BLaER1 treated with 17β-estradiol and CSF1 and Interleukin-3, amounts not matched to agents 10 nM and 100 nM (cell line): ENCODE results near the gene CD99.
"Not testable (repeated sequence)": the region's sequence is repeated elsewhere in the genome, so short reads cannot be mapped to it uniquely, and the experiment has no call there.

Experiments
- H3K27ac ChIP-seq, 11 experiments: shearing (Covaris generic); formaldehyde crosslinking; 2 replicates each; pipeline ENCODE4 v1.8.1; 2022
- H3K27me3 ChIP-seq, 11 experiments: shearing (Covaris generic); formaldehyde crosslinking; 2 replicates each; pipeline ENCODE4 v1.8.1; 2022
- H3K36me3 ChIP-seq, 11 experiments: shearing (Covaris generic); formaldehyde crosslinking; 2 replicates each; pipeline ENCODE4 v1.8.1; 2022
- H3K4me1 ChIP-seq, 10 experiments: shearing (Covaris generic); formaldehyde crosslinking; 2 replicates each; pipeline ENCODE4 v1.8.1; 2022
- H3K4me2 ChIP-seq, 11 experiments: shearing (Covaris generic); formaldehyde crosslinking; 2 replicates each; pipeline ENCODE4 v1.8.1; 2022
- H3K4me3 ChIP-seq, 10 experiments: shearing (Covaris generic); formaldehyde crosslinking; 2 replicates each; pipeline ENCODE4 v1.8.1; 2022
- H3K9ac ChIP-seq, 11 experiments: shearing (Covaris generic); formaldehyde crosslinking; 2 replicates each; pipeline ENCODE4 v1.8.1; 2022
- H3K9me3 ChIP-seq, 11 experiments: shearing (Covaris generic); formaldehyde crosslinking; replicated peaks in 1 of 11; 2 replicates each; pipeline ENCODE4 v1.8.1; 2022
- H4K20me1 ChIP-seq, 11 experiments: shearing (Covaris generic); formaldehyde crosslinking; 2 replicates each; pipeline ENCODE4 v1.8.1; 2022
- Cebpa-rat ChIP-seq, 11 experiments: shearing (Covaris generic); IDR thresholded peaks; 2 replicates each; pipeline ENCODE4 v1.8.1; 2022

Gene CD99

GRCh38 chrX:2715066-2715600 lies 24.0 kb downstream of the CD99 start:
- peaks cover 0 to 80% (median 0%) of the 10 kb centered on the region in 11 experiments; a peak in 10 of 22 replicates for H4K20me1 ChIP-seq
- H3K36me3 ChIP-seq, result peaks cover 39 to 79% (median 72%) of the 10 kb centered on the region in 11 experiments
- H3K27me3 ChIP-seq, result no peaks in the 10 kb centered on the region
- peak overlapping the region in 10 of 11 experiments; percentile 2 to 80 (median 64); a peak in 16 of 22 replicates for H3K27ac ChIP-seq
- H3K9me3 ChIP-seq, result peaks cover 0 to 13% (median 0%) of the 10 kb centered on the region in 11 experiments; a peak in 5 of 22 replicates
- TF ChIP-seq Cebpa-rat (IDR thresholded peaks at IDR 0.05), result no peak
- peak overlapping the region; percentile 66 to 96 (median 84) for H3K4me2 ChIP-seq
- peak overlapping the region in 4 of 10 experiments; percentile 1 to 17 (median 12); a peak in 2 of 20 replicates for H3K4me3 ChIP-seq
- peaks cover 68 to 99% (median 88%) of the 10 kb centered on the region in 10 experiments for H3K4me1 ChIP-seq
- H3K9ac ChIP-seq, result peak overlapping the region in 8 of 11 experiments; percentile 4 to 66 (median 48); a peak in 13 of 22 replicates

GRCh38 chrX:2717312-2717711 lies 26.2 kb downstream of the CD99 start:
- H3K4me1 ChIP-seq, result peaks cover 51 to 86% (median 68%) of the 10 kb centered on the region in 10 experiments
- H4K20me1 ChIP-seq, result peaks cover 0 to 58% (median 0%) of the 10 kb centered on the region in 11 experiments; a peak in 8 of 22 replicates
- H3K27me3 ChIP-seq, result no peaks in the 10 kb centered on the region
- peak overlapping the region in 8 of 11 experiments; percentile 47 to 80 (median 67); a peak in 16 of 22 replicates for H3K27ac ChIP-seq
- H3K36me3 ChIP-seq, result peaks cover 54 to 91% (median 84%) of the 10 kb centered on the region in 11 experiments
- H3K9me3 ChIP-seq, result peaks cover 0 to 13% (median 0%) of the 10 kb centered on the region in 11 experiments; a peak in 5 of 22 replicates
- peak overlapping the region; percentile 54 to 96 (median 84); a peak in 21 of 22 replicates for H3K4me2 ChIP-seq
- H3K4me3 ChIP-seq, result 0 out of 20 replicates have a peak overlapping the region, but pooled peaks of 1 of the 10 experiments have one; percentile 21
- H3K9ac ChIP-seq, result peak overlapping the region in 8 of 11 experiments; percentile 10 to 66 (median 41); a peak in 11 of 22 replicates
- TF ChIP-seq Cebpa-rat (IDR thresholded peaks at IDR 0.05), result 0 out of 22 replicates have a peak, but pooled peaks of 2 of the 11 experiments have one; percentile 18 to 21

- Histone ChIP-seq H3K4me1 (peaks cover 38 to 86% (median 67%) of the 10 kb centered on the region in 10 experiments), H3K4me2 (peak overlapping the region in 5 of 11 experiments; percentile 75 to 92 (median 90); a peak in 7 of 22 replicates), H3K9me3 (peaks cover 0 to 20% (median 0%) of the 10 kb centered on the region in 11 experiments; a peak in 7 of 22 replicates), H3K27ac (peak overlapping the region in 4 of 11 experiments; percentile 4 to 80 (median 57); a peak in 5 of 22 replicates), H4K20me1 (peaks cover 0 to 43% (median 0%) of the 10 kb centered on the region in 11 experiments; a peak in 7 of 22 replicates), H3K36me3 (peaks cover 60 to 94% (median 87%) of the 10 kb centered on the region in 11 experiments), H3K9ac (no peak overlapping the region), H3K27me3 (no peaks in the 10 kb centered on the region), H3K4me3 (no peak overlapping the region)
- no peak for TF ChIP-seq Cebpa-rat (IDR thresholded peaks at IDR 0.05)
Measured at GRCh38 chrX:2718821-2719220, 27.7 kb downstream of the CD99 start.

GRCh38 chrX:2719774-2720447 lies 28.8 kb downstream of the CD99 start:
- peaks cover 33 to 80% (median 68%) of the 10 kb centered on the region in 10 experiments for H3K4me1 ChIP-seq
- no peak overlapping the region for H3K4me3 ChIP-seq
- H3K27ac ChIP-seq, result no peak overlapping the region
- peak overlapping the region in 3 of 11 experiments; percentile 3 to 27 (median 19); a peak in 3 of 22 replicates for H3K4me2 ChIP-seq
- H3K9me3 ChIP-seq, result peaks cover 0 to 20% (median 0%) of the 10 kb centered on the region in 11 experiments; a peak in 7 of 22 replicates
- H3K27me3 ChIP-seq, result no peaks in the 10 kb centered on the region
- peaks cover 0 to 32% (median 0%) of the 10 kb centered on the region in 11 experiments; a peak in 6 of 22 replicates for H4K20me1 ChIP-seq
- H3K9ac ChIP-seq, result no peak overlapping the region
- no peak for TF ChIP-seq Cebpa-rat (IDR thresholded peaks at IDR 0.05)
- H3K36me3 ChIP-seq, result peaks cover 71 to 100% (median 96%) of the 10 kb centered on the region in 11 experiments

DNA sequence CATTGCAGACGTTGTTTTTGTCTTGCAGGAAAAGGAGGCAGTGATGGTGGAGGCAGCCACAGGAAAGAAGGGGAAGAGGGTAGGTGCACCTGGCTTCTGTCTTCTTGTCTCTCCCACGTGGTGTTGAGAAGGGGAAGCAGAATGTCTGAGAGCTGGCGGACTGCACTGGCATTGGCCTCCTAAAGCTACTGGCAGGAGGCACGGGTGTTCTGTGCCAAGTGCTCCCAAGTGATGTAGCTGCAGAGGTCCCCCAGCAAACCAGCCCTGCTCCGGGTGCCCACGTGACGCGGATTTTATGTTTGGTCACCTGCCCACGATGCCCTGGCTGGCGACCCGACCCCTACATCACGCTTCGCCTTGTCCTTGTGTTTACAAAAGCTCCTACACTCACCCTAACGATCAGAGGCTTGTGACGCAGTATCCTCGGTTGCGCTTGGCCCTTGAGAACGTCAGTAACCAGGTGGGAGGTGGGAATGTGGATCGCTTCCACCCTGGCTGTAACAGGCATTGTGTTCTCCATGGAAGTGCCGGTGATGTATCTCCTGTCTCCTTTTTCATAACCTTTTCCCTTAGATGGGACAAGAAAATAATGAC lies 32.3 kb downstream of the CD99 start:
- H3K36me3 ChIP-seq, result peaks cover 76 to 96% (median 81%) of the 10 kb centered on the region in 11 experiments
- no peak overlapping the region for H3K9ac ChIP-seq
- H3K4me2 ChIP-seq, result peak overlapping the region in 6 of 11 experiments; percentile 10 to 49 (median 18); a peak in 7 of 22 replicates
- no peaks in the 10 kb centered on the region for H3K27me3 ChIP-seq
- H3K27ac ChIP-seq, result peak overlapping the region in 2 of 11 experiments; percentile 2 to 27; a peak in 2 of 22 replicates
- no peak for TF ChIP-seq Cebpa-rat (IDR thresholded peaks at IDR 0.05)
- H3K9me3 ChIP-seq, result peaks cover 0 to 23% (median 2%) of the 10 kb centered on the region in 11 experiments; a peak in 9 of 22 replicates
- peaks cover 0 to 25% (median 0%) of the 10 kb centered on the region in 11 experiments; a peak in 3 of 22 replicates for H4K20me1 ChIP-seq
- H3K4me1 ChIP-seq, result peaks cover 36 to 79% (median 67%) of the 10 kb centered on the region in 10 experiments
- no peak overlapping the region for H3K4me3 ChIP-seq

DNA sequence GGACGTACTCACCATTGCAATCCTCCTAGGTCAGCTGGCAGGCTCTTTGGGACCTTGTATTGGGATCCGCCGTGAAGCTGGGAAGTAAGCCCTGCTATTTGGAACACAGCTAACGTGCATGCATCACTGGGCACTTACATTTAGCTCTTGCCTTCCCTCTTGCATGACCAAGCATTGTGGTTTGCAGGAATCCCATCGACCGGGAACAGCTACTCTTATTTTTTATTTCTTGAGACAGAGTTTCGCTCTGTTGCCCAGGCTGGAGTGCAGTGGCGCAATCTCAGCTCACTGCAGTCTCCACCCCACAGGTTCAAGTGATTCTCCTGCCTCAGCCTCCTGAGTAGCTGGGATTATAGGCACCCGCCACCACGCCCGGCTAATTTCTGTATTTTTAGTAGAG lies 36.2 kb downstream of the CD99 start:
- H3K27ac ChIP-seq, result peak overlapping the region in 10 of 11 experiments; percentile 55 to 88 (median 83); a peak in 21 of 22 replicates
- peak in 10 of 11 experiments; percentile 21 to 95 (median 90); a peak in 19 of 22 replicates for TF ChIP-seq Cebpa-rat (IDR thresholded peaks at IDR 0.05)
- peak overlapping the region; percentile 52 to 78 (median 73); a peak in 21 of 22 replicates for H3K9ac ChIP-seq
- peaks cover 0 to 15% (median 3%) of the 10 kb centered on the region in 11 experiments; a peak in 7 of 22 replicates for H3K9me3 ChIP-seq
- H3K4me2 ChIP-seq, result peak overlapping the region; percentile 80 to 96 (median 87)
- H3K4me3 ChIP-seq, result peak overlapping the region; percentile 28 to 60 (median 50); a peak in 17 of 20 replicates
- H3K36me3 ChIP-seq, result peaks cover 69 to 96% (median 79%) of the 10 kb centered on the region in 11 experiments
- H4K20me1 ChIP-seq, result peaks cover 0 to 29% (median 0%) of the 10 kb centered on the region in 11 experiments; a peak in 7 of 22 replicates
- not testable (repeated sequence) for H3K27me3 ChIP-seq
- H3K4me1 ChIP-seq, result peaks cover 46 to 86% (median 71%) of the 10 kb centered on the region in 10 experiments

DNA sequence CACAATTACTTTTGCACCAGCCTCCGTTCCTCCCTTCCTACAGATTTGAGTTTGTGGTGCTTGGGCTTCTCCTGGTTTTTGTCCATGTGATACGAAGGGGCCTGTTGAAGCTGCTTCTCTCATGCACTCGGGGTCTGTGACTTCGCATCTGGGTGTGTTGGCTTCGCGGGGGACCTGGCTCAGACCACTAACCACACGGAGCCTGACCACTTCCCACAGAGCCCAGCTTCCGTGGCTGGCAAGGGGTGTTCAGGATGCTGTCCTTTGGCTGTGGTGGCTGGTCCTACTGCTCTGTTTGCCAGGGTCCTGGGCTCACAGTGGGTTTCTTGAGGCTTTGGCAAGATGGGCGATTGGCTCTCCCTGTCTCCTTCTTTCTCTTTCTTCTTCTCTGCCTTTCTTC lies 41.0 kb downstream of the CD99 start:
- Histone ChIP-seq H3K9me3 (peaks cover 0 to 32% (median 13%) of the 10 kb centered on the region in 11 experiments; a peak in 14 of 22 replicates), H3K4me2 (peak overlapping the region in 10 of 11 experiments; percentile 38 to 87 (median 62); a peak in 19 of 22 replicates), H3K9ac (peak overlapping the region in 4 of 11 experiments; percentile 10 to 46 (median 20); a peak in 2 of 22 replicates), H3K4me1 (peaks cover 10 to 53% (median 37%) of the 10 kb centered on the region in 10 experiments), H3K27ac (peak overlapping the region in 6 of 11 experiments; percentile 35 to 56 (median 52); a peak in 11 of 22 replicates), H3K36me3 (peaks cover 78 to 97% (median 90%) of the 10 kb centered on the region in 11 experiments), H3K4me3 (no peak overlapping the region), H4K20me1 (peaks cover 0 to 27% (median 0%) of the 10 kb centered on the region in 11 experiments; a peak in 8 of 22 replicates), H3K27me3 (no peaks in the 10 kb centered on the region)
- no peak for TF ChIP-seq Cebpa-rat (IDR thresholded peaks at IDR 0.05)
